ENCODE measurements around the gene AIF1L.
"Not testable (repeated sequence)": the region's sequence is repeated elsewhere in the genome, so short reads cannot be mapped to it uniquely, and the experiment has no call there.

Gene AIF1L

GRCh38 chr9:131099102-131099606, 2.8 kb downstream of the AIF1L start:
- DNase-seq (ENCODE audit: low read depth) = no peak

- DNase-seq (ENCODE audit: low read depth) = not testable (repeated sequence)
Measured at GRCh38 chr9:131099845-131100244, 3.5 kb downstream of the AIF1L start.

GRCh38 chr9:131100445-131100844, 4.1 kb downstream of the AIF1L start:
- peak; percentile 24 for DNase-seq (ENCODE audit: low read depth)

GRCh38 chr9:131101207-131101964, 5.1 kb downstream of the AIF1L start:
- DNase-seq (ENCODE audit: low read depth) = no peak

DNA sequence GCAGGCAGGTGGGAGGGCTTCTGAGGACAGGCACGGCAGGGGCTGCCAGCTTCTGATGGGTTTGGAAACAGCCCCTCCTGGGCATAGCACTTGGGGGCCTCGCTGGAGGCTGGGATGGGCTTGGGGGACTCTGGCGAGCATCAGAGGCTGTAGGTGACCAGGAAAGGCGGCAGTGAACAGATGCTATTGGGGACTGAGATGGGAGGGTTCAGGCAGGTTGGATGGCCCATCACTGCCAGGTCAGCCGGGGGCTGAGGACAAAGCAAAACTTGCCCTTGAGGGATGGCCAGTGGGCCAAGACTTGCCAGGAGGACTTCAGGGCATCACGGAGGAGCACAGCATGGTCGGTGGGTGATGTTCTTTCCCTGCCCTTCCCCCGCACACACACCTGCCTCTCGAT, 6.7 kb downstream of the AIF1L start:
- DNase-seq (ENCODE audit: low read depth) = no peak

GRCh38 chr9:131103535-131103934, 7.2 kb downstream of the AIF1L start:
- no peak for DNase-seq (ENCODE audit: low read depth)

GRCh38 chr9:131104016-131104740, 7.8 kb downstream of the AIF1L start:
- no peak for DNase-seq (ENCODE audit: low read depth)

- DNase-seq (ENCODE audit: low read depth) = no peak
Measured at GRCh38 chr9:131105952-131106351, 9.6 kb downstream of the AIF1L start.

DNA sequence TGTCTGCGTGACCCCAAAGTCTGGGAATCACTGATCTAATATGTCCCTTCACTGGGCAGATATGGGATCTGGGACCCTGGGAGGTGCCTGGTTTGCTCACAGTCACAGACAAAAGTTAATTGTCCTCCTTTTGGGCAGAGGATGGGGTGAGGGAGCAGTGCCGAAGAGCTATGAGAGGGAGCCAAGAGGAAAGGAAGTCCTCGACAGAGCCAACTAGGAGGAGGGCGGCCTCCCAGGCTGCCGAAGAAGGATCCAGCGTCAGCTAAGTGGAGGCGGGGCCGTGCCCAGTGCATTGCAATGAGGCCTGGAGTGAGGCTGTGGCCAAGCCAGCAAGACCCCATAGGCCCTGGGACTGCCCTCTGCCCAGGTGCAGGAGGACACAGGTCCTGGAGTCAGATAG, 11.4 kb downstream of the AIF1L start:
- DNase-seq (ENCODE audit: low read depth) = no peak

GRCh38 chr9:131111186-131111853, 15.0 kb downstream of the AIF1L start:
- DNase-seq (ENCODE audit: low read depth) = no peak

- no peak for DNase-seq (ENCODE audit: low read depth)
Measured at GRCh38 chr9:131111854-131112311, 15.6 kb downstream of the AIF1L start.

GRCh38 chr9:131112374-131113154, 16.2 kb downstream of the AIF1L start:
- no peak for DNase-seq (ENCODE audit: low read depth)

GRCh38 chr9:131113655-131114054, 17.3 kb downstream of the AIF1L start:
- no peak for DNase-seq (ENCODE audit: low read depth)

DNA sequence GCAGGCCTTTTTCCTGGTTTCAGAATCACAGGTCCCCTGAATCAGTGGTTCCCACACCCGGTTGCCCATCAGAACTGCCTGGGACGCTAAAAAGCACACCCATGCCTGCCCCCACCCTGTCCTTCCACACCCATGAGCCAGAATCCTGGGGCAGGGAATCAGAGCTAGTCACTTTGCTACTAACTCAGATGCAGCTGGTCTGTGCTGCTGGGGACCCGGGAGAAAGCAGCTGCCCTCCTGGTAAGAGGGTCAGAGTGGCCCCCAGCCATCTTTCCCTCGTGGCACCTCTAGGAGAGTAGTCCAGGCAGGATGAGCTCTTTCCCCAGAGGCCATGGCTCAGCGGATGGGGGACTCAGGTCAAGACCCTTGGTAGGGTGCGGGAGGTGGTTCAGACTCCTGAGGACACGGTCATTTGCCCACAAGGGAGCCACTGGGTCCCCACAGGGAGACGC, 17.8 kb downstream of the AIF1L start:
- DNase-seq (ENCODE audit: low read depth) = no peak

GRCh38 chr9:131115360-131115742, 19.0 kb downstream of the AIF1L start:
- DNase-seq (ENCODE audit: low read depth) = not testable (repeated sequence)

GRCh38 chr9:131116281-131117120, 20.2 kb downstream of the AIF1L start:
- DNase-seq (ENCODE audit: low read depth) = no peak

- DNase-seq (ENCODE audit: low read depth) = no peak
Measured at GRCh38 chr9:131117121-131117761, 20.9 kb downstream of the AIF1L start.

DNA sequence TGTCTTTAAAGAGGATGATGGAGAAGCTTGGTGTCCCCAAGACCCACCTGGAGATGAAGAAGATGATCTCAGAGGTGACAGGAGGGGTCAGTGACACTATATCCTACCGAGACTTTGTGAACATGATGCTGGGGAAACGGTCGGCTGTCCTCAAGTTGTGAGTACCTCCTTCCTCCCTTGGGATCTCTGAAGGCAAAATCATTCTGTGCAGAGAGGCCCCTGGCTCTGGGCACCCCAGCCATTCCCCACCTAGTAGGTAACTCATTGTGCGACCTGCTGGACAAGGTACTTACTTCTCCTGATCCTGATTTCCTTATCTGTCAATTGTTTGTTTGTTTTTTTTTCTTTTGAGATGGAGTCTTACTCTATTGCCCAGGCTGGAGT, 21.4 kb downstream of the AIF1L start:
- DNase-seq (ENCODE audit: low read depth) = no peak

- DNase-seq (ENCODE audit: low read depth) = no peak
Measured at GRCh38 chr9:131119600-131119999, 23.3 kb downstream of the AIF1L start.

DNA sequence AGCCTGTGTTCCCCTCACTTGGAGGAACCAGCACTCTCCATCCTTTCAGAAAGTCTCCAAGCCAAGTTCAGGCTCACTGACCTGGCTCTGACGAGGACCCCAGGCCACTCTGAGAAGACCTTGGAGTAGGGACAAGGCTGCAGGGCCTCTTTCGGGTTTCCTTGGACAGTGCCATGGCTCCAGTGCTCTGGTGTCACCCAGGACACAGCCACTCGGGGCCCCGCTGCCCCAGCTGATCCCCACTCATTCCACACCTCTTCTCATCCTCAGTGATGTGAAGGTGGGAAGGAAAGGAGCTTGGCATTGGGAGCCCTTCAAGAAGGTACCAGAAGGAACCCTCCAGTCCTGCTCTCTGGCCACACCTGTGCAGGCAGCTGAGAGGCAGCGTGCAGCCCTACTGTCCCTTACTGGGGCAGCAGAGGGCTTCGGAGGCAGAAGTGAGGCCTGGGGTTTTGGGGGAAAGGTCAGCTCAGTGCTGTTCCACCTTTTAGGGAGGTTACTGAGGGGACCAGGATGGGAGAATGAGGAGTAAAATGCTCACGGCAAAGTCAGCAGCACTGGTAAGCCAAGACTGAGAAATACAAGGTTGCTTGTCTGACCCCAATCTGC, 24.4 kb downstream of the AIF1L start:
- DNase-seq (ENCODE audit: low read depth) = no peak

Data from amniotic epithelial cell (primary cell).